Measurements from ENCODE around the gene KATNAL1.
"Not testable (repeated sequence)": the region's sequence is repeated elsewhere in the genome, so short reads cannot be mapped to it uniquely, and the experiment has no call there.

KATNAL1 gene

GRCh38 chr13:30290812-30291436, 16.4 kb downstream of the KATNAL1 start:
- DNase-seq: no peak

GRCh38 chr13:30289533-30289932, 17.8 kb downstream of the KATNAL1 start:
- no peak for DNase-seq

DNA sequence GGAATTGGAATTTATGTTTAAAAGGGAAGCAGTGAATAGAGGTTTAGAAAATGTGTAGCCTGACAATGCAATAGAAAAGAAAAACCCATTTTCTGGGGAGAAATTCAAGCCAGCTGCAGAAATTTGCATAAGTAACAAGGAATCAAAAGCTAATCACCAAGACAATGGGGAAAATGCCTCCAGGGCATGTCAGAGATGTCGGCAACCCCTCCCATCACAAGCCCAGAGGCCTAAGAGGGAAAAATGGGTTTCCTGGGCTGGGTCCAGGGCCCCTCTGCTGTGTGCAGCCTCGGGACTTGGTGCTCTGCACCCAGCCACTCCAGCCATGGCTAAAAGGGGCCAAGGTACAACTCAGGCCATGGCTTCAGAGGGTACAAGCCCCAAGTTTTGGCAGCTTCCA, 21.3 kb downstream of the KATNAL1 start:
- DNase-seq: not testable (repeated sequence)

- no peak for DNase-seq
Observed at GRCh38 chr13:30276178-30276577, 31.2 kb downstream of the KATNAL1 start.

- DNase-seq: no peak
Observed at GRCh38 chr13:30274083-30274482, 33.3 kb downstream of the KATNAL1 start.

- DNase-seq: not testable (repeated sequence)
Observed at GRCh38 chr13:30270035-30270434, 37.3 kb downstream of the KATNAL1 start.

- DNase-seq: no peak
Observed at GRCh38 chr13:30268673-30269072, 38.7 kb downstream of the KATNAL1 start.

- DNase-seq: no peak
Observed at GRCh38 chr13:30266756-30267155, 40.6 kb downstream of the KATNAL1 start.

DNA sequence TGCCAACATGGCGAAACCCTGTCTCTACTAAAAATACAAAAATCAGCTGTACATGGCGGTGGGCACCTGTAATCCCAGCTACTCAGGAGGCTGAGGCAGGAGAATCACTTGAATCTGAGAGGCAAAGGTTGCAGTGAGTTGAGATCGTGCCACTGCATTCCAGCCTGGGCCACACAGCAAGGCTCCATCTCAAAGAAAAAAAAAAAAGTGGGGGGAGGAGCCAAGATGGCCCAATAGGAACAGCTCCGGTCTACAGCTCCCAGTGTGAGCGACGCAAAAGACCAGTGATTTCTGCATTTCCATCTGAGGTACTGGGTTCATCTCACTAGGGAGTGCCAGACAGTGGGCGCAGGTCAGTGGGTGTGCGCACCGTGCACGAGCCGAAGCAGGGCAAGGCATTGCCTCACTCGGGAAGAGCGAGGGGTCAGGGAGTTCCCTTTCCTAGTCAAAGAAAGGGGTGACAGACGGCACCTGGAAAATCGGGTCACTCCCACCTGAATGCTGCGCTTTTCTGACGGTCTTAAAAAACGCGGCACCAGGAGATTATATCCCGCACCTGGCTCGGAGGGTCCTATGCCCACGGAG, 48.1 kb downstream of the KATNAL1 start:
- DNase-seq: not testable (repeated sequence)

DNA sequence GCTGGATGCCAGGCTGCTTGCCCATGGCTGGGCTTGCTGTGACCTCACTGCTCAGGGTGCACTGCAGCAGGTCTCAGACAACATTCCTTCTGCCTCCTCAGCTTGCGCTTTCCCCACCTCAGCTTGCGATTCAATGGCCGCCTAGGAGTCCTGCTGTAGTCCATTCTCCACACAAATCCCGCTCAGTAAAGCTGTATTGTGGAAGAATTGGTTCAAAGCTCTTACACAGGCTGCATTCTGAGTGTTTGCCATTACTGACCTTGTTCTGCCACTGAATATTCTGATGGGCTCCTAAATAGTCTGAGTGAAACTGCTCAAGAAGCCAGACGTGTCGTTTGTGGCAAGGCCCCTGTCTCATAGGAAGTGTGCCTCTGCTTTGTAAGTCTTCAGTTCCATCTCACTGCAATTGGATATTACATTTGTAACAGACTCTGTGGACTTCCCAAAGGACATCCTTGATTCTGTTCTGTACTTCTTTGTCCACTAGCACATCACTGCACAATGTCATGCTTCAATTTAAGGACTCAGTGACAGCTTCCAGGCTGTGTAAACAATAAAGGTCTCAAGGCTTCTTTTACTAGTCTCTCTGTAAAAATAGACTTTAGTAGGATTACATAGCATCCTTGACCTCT, 49.8 kb downstream of the KATNAL1 start:
- DNase-seq: no peak

DNA sequence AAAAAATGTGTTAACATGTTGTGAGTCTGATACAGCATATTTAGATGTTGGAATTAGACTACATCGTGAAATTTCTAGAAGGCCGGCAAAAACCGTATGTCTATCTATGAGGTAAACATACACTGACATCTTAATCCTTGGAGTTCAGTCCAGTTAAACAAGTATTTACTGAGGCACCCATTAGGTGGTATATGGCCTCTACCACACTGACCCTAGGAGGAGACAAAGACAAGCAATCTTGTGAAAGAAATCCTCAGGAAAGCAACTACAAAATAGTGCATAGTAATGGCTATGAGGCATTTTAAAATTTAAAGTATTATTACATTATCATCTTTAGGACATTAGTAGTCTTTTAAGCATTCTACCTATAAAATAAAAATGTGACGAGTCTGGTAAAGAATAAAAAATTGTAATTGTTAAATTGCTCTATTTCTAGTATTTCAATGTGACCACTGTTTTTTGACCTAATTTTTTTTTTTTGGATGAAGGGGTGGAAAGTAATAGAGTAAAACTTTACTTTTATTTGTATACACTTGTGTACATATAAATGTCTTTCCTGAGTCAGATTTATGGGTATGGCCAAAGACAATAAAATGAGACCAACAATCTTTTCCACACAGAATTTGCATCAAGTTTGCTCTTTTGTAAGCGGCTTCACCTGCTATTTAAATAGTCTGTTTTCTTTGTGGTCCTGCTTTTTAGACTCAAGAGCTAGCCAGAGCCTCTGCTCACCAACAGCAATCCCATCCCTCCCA, 50.5 kb downstream of the KATNAL1 start:
- DNase-seq: no peak

DNA sequence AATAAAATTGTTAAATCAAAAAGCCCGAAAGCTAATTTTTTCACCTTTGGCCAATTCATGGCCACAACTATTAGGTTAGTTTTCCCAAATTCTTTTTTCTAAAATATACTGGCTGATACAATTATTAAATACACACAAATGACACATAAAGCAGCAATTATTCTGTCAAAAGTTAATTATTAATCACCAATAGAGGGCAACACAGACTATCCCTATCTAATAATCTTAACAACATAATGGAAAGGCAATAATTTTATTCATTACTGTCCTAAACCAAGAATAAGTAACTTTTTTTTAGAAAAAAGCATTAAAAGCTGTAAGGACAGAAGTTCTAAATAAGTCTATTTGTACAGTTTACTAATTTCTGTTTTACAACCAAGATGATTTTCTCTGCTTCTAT, 51.7 kb downstream of the KATNAL1 start:
- no peak for DNase-seq

DNA sequence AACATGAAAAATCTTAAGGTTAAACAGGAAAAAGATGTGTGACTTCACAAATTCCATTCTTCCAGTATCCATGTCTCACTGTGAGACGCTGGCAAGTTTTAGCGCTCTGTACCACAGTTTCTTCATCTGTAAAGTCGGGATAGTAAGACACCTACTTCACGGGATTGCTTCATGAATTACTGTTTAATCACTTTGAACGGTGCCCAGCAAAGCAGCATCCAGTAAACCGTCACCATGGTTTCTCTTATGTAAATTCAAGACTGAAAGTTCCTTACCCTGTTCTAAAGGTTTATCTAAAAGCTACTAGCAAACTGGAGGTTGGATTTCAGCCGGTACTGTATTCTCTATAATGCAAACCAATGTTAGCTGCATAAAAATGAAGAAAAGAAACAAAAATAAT, 53.5 kb downstream of the KATNAL1 start:
- peak in 1 of 5 donors; percentile 21 for DNase-seq

GRCh38 chr13:30247406-30247805, 59.9 kb downstream of the KATNAL1 start:
- DNase-seq: no peak

DNA sequence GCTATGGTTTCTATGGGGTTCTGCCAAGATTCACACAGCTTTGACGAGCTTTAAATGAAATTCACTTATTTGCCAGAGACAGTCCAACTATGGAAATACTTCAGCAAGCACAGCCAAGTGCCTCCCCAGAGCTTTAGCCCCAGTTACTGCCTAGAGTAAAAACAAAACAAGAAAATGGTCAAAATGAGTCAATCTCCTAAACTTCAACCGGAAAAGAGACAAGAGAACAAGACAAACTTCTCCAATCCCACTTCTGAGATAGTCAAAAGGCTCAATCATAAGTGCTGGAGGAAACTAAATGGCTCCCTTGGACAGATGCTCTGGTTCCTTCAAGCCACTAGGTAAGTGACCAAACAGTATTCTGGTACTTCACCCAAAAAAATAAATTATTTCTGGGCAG, 65.8 kb downstream of the KATNAL1 start:
- peak in 1 of 5 donors; percentile 52 for DNase-seq

GRCh38 chr13:30240608-30241007, 66.7 kb downstream of the KATNAL1 start:
- DNase-seq: no peak

- no peak for DNase-seq
Observed at GRCh38 chr13:30235216-30235615, 72.1 kb downstream of the KATNAL1 start.

DNA sequence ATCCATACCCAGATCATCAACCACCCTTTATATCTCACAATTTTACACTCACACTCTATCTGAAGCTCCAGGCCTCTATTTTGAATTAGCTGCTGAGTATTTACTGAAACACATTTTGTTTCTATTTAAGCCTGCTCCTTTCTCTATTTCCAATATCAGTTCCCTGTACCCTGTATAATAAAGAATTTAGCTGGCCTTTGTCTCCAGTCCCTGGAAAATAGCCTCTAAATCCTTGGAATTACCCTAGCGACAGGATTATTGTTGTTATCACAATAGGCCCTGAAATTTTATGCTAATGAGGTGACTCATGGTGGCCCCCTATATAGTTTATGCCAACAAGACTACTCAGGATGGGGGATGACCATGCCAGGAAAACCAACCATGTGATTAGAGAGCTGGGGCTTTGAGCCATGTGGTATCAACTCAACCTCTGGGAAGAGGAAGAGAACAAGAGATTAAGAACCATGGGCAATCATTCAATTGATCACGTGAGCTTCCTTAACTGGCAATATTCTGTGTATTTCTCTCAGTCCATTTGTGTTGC, 72.7 kb downstream of the KATNAL1 start:
- no peak for DNase-seq

GRCh38 chr13:30224732-30225131, 82.6 kb downstream of the KATNAL1 start:
- DNase-seq: peak in 1 of 5 donors; percentile 41

- DNase-seq: peak in 1 of 5 donors; percentile 18
Observed at GRCh38 chr13:30222254-30222653, 85.1 kb downstream of the KATNAL1 start.

DNA sequence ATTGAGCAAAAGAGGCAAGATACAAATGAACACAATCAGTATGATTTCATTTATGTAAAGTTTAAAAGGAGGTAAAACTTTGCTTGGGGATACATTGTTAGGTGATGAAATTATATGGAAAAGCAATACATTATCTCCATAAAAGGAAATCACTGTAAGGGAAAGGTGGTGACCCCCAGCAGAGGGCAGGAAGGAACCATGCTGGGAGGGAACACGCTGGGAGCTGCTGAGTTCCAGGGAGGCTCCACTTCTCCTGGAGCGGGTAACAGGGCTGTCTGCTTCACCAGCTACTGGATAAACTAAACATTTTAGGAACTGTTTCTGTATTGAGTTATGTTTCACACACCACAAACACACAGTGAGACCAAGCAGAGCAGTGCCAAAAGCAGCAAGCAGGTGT, 91.2 kb downstream of the KATNAL1 start:
- DNase-seq: no peak

- DNase-seq: no peak
Observed at GRCh38 chr13:30212256-30212655, 95.1 kb downstream of the KATNAL1 start.

- no peak for DNase-seq
Observed at GRCh38 chr13:30211745-30212144, 95.6 kb downstream of the KATNAL1 start.
